Peyer's patch (tissue), 4 donors: ENCODE data around the gene LRIG3.

Source experiments
- POLR2A ChIP-seq, 2 donors: fragments of 450-650 bp; IDR thresholded peaks; one replicate each; pipeline ENCODE4 v1.5.1; 2017; ENCODE audit warnings: antibody characterized with exemption in 2 of 2, mild to moderate bottlenecking in 2 of 2, moderate library complexity in 2 of 2
- TF ChIP-seq, protein P1 (sequence below), 6 experiments: fragments of 450-650 bp in 4 of 6; fragments of 200-600 bp in 2 of 6; sonication (generic) in 1 of 6; IDR thresholded peaks; one replicate each; pipeline ENCODE4 v1.5.1; 2017 to 2019; ENCODE audit warnings: antibody characterized with exemption in 6 of 6, mild to moderate bottlenecking in 3 of 6, moderate library complexity in 1 of 6

DNA sequence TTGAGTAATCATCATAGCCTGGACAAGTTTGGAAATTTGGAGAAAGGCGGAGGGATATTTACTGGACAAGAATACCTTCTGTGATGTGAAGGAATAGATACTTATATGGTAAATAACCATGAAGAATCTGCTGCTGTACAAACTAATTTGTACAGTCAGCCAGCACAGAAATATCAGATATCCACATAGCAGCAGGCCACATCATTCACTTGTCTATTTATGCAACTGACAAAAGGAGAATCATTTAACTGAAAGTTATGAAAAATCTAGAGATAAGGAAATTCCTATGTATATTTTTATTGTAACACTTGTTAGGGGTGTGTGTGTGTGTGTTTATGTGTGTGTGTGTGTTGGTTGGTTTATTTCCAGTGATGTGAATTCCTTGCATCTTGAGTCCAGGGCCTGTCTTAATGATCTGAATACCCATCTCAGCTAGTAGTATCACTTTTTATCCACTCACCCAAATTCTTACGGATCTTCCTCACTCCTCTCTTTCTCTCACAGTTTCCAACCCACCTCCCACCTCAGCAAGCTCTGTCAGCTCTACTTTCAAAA, 10.5 kb upstream of the LRIG3 start:
- TF ChIP-seq, protein P1, sequence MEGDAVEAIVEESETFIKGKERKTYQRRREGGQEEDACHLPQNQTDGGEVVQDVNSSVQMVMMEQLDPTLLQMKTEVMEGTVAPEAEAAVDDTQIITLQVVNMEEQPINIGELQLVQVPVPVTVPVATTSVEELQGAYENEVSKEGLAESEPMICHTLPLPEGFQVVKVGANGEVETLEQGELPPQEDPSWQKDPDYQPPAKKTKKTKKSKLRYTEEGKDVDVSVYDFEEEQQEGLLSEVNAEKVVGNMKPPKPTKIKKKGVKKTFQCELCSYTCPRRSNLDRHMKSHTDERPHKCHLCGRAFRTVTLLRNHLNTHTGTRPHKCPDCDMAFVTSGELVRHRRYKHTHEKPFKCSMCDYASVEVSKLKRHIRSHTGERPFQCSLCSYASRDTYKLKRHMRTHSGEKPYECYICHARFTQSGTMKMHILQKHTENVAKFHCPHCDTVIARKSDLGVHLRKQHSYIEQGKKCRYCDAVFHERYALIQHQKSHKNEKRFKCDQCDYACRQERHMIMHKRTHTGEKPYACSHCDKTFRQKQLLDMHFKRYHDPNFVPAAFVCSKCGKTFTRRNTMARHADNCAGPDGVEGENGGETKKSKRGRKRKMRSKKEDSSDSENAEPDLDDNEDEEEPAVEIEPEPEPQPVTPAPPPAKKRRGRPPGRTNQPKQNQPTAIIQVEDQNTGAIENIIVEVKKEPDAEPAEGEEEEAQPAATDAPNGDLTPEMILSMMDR (IDR thresholded peaks at IDR 0.05) = no peak
- TF ChIP-seq POLR2A (IDR thresholded peaks at IDR 0.05) = no peak
